Stimulated activated CD8-positive, alpha-beta memory T cell treated with anti-CD3 and anti-CD28 coated beads, Interleukin-4, amount 100 ng/mL, for 4 hours (primary cell): ENCODE data around the gene MAPK1.
"Not testable (repeated sequence)": the region's sequence is repeated elsewhere in the genome, so short reads cannot be mapped to it uniquely, and the experiment has no call there.

Experiments
- DNase-seq, 2 donors: peaks; one replicate each; pipeline ENCODE4 v3.0.0-alpha.2; 2020; ENCODE audit warnings: low read depth in 2 of 2, low spot score in 1 of 2

Gene MAPK1

GRCh38 chr22:21728270-21728669, 139.2 kb downstream of the MAPK1 start:
- DNase-seq = no peak

- no peak for DNase-seq
These were observed 139.7 kb downstream of the MAPK1 start for GRCh38 chr22:21727768-21728167.

DNA sequence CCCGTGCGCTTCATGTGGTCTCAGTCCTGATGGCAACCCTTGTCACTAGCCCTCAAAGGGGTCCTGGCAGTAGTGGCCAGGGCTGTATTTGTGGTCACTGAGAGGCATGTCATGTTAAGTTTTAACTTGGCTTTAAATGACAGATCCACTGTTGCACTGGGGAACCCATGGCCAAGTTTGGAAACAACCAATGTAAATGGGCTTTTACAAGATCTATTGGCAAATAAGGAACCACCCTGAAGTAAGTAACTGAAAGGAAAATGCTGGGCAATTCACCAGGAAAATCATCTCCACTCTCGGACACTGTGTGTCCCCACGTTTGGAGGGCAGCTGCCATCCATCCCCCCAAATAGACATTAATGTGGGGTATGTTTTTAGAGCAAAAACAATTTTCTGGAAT, 140.3 kb downstream of the MAPK1 start:
- DNase-seq = no peak

GRCh38 chr22:21726650-21727049, 140.8 kb downstream of the MAPK1 start:
- DNase-seq = peak in 1 of 2 donors; percentile 7

- DNase-seq = no peak
These were observed 141.3 kb downstream of the MAPK1 start for GRCh38 chr22:21725956-21726649.

- not testable (repeated sequence) for DNase-seq
These were observed 142.9 kb downstream of the MAPK1 start for GRCh38 chr22:21724496-21724895.

GRCh38 chr22:21721195-21721852, 146.1 kb downstream of the MAPK1 start:
- DNase-seq = not testable (repeated sequence)

- DNase-seq = not testable (repeated sequence)
These were observed 147.1 kb downstream of the MAPK1 start for GRCh38 chr22:21720191-21720859.

DNA sequence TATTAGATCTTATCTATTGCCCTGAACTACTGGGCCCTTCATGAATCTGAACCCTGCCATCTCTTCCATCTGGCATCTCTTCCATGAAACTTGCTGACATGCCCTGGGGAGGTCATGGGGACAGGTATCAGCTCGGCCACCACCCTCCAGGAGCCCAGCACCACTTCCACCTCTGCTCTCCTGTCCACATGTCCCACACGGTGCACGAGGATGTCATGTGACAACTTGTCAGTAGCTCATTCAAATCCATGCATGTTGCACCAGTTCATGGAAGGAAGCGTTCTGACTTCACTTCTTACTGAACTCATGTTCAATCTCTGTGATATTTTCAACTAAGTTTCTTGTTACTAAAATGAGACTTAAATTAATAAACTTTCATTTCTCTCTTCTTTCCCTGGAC, 148.4 kb downstream of the MAPK1 start:
- no peak for DNase-seq

DNA sequence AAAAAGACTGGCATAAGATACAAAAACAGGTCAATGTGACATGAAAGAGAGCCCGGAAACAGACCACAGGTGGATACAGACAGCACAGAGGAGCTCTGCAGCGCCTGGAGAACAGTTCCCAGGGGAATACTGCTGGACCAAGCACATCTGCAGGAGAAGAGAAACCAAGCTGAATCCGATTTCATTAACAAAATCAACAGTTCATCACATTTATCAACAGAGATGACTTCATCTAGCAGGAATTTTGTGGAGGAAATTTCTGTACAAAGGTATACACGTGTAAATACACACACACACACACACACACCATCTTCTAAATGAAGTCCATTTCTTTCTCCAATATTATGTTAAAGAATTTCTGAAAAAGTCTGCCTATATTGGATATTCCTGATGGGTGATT, 148.9 kb downstream of the MAPK1 start:
- no peak for DNase-seq

GRCh38 chr22:21716395-21717122, 150.9 kb downstream of the MAPK1 start:
- not testable (repeated sequence) for DNase-seq

DNA sequence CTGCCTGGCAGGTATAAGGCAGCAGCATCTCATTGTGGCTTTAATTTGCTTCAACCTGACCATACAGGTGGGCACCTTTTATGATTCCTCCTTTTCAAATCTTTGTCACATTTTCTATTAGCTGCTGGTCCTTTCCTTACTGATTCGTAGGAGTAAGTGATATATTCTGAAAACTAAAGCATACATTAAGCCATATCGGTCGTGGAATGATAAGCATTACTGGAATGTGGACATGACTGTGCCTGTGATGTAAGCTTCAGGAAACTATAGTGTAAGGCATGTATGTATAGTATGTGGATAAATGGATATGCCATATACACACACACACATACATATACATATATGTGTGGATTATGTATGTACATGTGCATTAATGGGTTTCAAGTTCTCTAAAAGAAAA, 152.7 kb downstream of the MAPK1 start:
- no peak for DNase-seq

- DNase-seq = no peak
These were observed 153.2 kb downstream of the MAPK1 start for GRCh38 chr22:21714059-21714770.

GRCh38 chr22:21713428-21714058, 153.9 kb downstream of the MAPK1 start:
- DNase-seq = no peak

GRCh38 chr22:21712751-21713427, 154.6 kb downstream of the MAPK1 start:
- DNase-seq = peak; percentile 20 to 23

- no peak for DNase-seq
These were observed 155.6 kb downstream of the MAPK1 start for GRCh38 chr22:21711851-21712250.

DNA sequence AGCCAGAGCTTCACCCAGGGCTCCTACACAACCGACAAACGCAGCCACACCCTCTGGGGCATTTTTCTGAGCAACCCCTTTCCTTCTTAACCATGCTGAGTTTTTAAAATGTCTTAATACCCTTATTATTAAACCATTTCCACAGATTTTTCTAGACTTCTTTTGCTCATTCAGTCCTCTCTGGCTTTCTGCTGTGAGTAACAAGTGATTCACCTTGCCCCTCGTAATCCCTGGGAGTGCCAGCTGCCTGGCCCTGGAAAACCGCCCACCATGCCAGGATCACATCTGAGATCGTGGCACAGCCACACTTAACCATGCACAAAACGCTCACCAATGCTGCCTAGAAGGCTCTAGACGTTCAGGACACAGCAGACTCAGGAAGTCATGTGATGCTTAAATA, 157.3 kb downstream of the MAPK1 start:
- DNase-seq = no peak

- no peak for DNase-seq
These were observed 157.8 kb downstream of the MAPK1 start for GRCh38 chr22:21709688-21710087.

DNA sequence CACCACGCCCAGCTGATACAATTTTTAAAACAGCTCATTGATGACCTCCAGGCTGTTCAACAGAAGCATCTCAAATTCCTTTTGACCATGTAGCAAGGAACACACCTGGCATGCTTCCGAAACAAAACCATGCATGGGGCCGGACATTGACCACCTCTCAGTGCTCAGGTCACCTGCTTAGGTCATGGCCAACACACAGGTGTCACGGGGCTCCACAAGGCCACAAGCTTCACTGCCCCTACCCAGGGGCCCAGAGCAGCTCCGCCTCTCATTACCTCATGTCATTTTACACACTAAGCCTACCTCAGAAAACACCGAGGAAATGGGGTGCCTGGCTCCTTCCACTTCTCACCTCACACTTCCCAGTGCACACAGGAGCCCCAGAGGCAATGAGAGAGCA, 158.5 kb downstream of the MAPK1 start:
- no peak for DNase-seq

DNA sequence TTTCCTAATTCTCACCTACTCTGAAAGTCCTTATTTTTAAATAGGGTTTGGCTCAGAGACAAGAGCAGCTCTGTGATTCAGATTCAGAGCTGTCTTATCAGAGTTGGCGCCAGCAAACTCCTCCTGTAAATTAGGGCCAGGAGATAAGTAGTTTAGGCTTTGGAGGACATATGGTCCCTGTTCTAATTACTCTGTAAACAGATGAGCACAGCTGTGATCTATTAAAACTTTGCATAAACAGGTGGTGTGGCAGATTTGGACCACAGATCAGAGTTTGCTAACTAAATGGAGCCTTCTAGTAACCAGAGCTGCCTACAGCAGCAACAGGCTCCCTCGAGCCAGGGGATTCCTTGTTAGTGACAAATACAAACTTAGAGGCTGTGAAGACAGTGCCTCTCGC, 159.8 kb downstream of the MAPK1 start:
- DNase-seq = no peak
